HCT116 (cell line): ENCODE measurements around the gene ZDHHC23.

ENCODE experiments used
- CTCF ChIP-seq, 3 experiments: fragments of 200-600 bp in 1 of 3; sonication (generic) in 1 of 3; IDR thresholded peaks in 2 of 3; conservative IDR thresholded peaks in 1 of 3; 2 replicates each; pipeline ENCODE4 v1.5.1; 2012 to 2017; ENCODE audit warnings: low read depth in 2 of 3, low read length in 2 of 3, antibody characterized with exemption in 1 of 3, borderline replicate concordance in 1 of 3, control low read depth in 1 of 3, mild to moderate bottlenecking in 1 of 3, mixed read lengths in 1 of 3, mixed run types in 1 of 3, moderate library complexity in 1 of 3; ENCODE audit not compliant: insufficient read depth in 1 of 3
- POLR2A ChIP-seq: IDR thresholded peaks from 2 replicates; pipeline ENCODE4 v1.7.0; 2011; ENCODE audit warnings: borderline replicate concordance; ENCODE audit not compliant: insufficient read depth, insufficient read length; ENCODE audit errors: extremely low read depth
- REST ChIP-seq: IDR thresholded peaks from 2 replicates; pipeline ENCODE4 v1.6.1; 2012; ENCODE audit warnings: low read depth
- YY1 ChIP-seq: IDR thresholded peaks from 2 replicates; pipeline ENCODE4 v1.6.1; 2011; ENCODE audit warnings: low read length, low read depth, moderate library complexity, mild to moderate bottlenecking; ENCODE audit not compliant: insufficient replicate concordance; ENCODE audit errors: extremely low read depth
- TF ChIP-seq, protein P1 (sequence below): IDR thresholded peaks from 2 replicates; pipeline ENCODE4 v1.6.1; 2012

DNA sequence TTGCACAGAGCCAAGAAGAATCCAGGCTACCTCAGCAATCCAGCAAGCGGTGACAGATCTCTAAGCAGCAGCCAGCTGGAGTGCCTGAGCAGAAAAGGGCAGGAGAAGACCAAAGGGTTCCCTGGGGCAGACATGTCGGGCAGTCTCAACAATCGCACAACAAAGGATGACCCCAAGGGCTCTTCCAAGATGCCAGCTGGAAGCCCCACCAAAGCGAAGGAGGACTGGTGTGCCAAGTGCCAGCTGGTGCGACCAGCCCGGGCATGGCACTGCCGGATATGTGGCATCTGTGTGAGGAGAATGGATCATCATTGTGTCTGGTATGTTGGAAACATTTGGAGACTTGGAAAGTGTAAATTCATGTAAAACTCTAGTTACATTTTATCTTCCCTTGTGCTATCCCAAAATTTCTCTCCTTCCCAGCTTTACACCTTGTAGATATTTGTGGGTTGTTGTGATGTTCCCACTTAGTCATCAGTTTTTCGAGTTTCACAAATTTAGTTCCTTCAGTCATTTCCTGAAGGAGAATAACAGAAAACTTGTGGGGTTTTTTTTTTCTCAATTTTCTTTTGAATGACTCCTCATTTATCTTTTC lies 6.4 kb downstream of the ZDHHC23 start:
- TF ChIP-seq YY1 (no peak), REST (no peak), CTCF (IDR thresholded peaks at IDR 0.05 in 2 of 3, conservative IDR thresholded peaks at IDR 0.05 in 1 of 3; ENCODE audit: borderline replicate concordance in 1 of 3, insufficient read depth in 1 of 3, low read depth in 2 of 3, low read length in 2 of 3) (no peak), POLR2A (no peak)
- TF ChIP-seq, protein P1, sequence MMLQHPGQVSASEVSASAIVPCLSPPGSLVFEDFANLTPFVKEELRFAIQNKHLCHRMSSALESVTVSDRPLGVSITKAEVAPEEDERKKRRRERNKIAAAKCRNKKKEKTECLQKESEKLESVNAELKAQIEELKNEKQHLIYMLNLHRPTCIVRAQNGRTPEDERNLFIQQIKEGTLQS: no peak
